Activated CD8-positive, alpha-beta memory T cell treated with anti-CD3 and anti-CD28 coated beads, Interleukin-2, amount 50 U/mL, for 4 hours (primary cell): ENCODE measurements around the gene THTPA.
"Not testable (repeated sequence)": the region's sequence is repeated elsewhere in the genome, so short reads cannot be mapped to it uniquely, and the experiment has no call there.

Experiments
- DNase-seq: peaks from one replicate; pipeline ENCODE4 v3.0.0-alpha.2; 2020

The THTPA gene

GRCh38 chr14:23568600-23569331 lies 12.7 kb downstream of the THTPA start:
- DNase-seq, result no peak

GRCh38 chr14:23569443-23570151 lies 13.5 kb downstream of the THTPA start:
- no peak for DNase-seq

- DNase-seq, result no peak
Measured at GRCh38 chr14:23570806-23571483, 14.9 kb downstream of the THTPA start.

- DNase-seq, result no peak
Measured at GRCh38 chr14:23571701-23572523, 15.8 kb downstream of the THTPA start.

GRCh38 chr14:23572524-23572828 lies 16.4 kb downstream of the THTPA start:
- DNase-seq, result no peak

- no peak for DNase-seq
Measured at GRCh38 chr14:23572836-23573235, 16.8 kb downstream of the THTPA start.

- no peak for DNase-seq
Measured at GRCh38 chr14:23573384-23574015, 17.4 kb downstream of the THTPA start.

GRCh38 chr14:23577004-23577681 lies 21.1 kb downstream of the THTPA start:
- DNase-seq, result no peak

GRCh38 chr14:23577710-23578392 lies 21.8 kb downstream of the THTPA start:
- DNase-seq, result no peak

- no peak for DNase-seq
Measured at GRCh38 chr14:23578560-23579310, 22.7 kb downstream of the THTPA start, which contains the start of gene JPH4. TSS of gene JPH4 (minus strand) at chr14:23578790. CDS start at chr14:23577453, 1,337 bp downstream.

GRCh38 chr14:23579311-23579630 lies 23.2 kb downstream of the THTPA start:
- DNase-seq, result no peak

- DNase-seq, result no peak
Measured at GRCh38 chr14:23579739-23580138, 23.7 kb downstream of the THTPA start.

- no peak for DNase-seq
Measured at GRCh38 chr14:23580152-23580926, 24.3 kb downstream of the THTPA start.

- no peak for DNase-seq
Measured at GRCh38 chr14:23580948-23581281, 24.8 kb downstream of the THTPA start.

GRCh38 chr14:23582906-23583760 lies 27.1 kb downstream of the THTPA start:
- no peak for DNase-seq

GRCh38 chr14:23583761-23584526 lies 27.9 kb downstream of the THTPA start:
- not testable (repeated sequence) for DNase-seq

GRCh38 chr14:23584527-23585203 lies 28.6 kb downstream of the THTPA start:
- DNase-seq, result not testable (repeated sequence)
